HFFc6 (cell line): ENCODE results near the gene ATP2C2. TPM values are rescaled to one million over a fixed set of nuclear protein-coding genes. Genes with fewer than 3 reads are reported as not detected.

ENCODE experiments used
- DNase-seq: peaks from one replicate; pipeline ENCODE4 v3.0.0-alpha.2; 2018
- H3K27ac Mint-ChIP-seq: 2 replicates; pipeline ENCODE4 v1.8.0; 2020; ENCODE audit warnings: mild to moderate bottlenecking, mixed read lengths
- H3K27me3 Mint-ChIP-seq: 2 replicates; pipeline ENCODE4 v1.8.0; 2021; ENCODE audit warnings: mild to moderate bottlenecking, moderate library complexity, mixed read lengths; ENCODE audit not compliant: insufficient read depth
- H3K36me3 Mint-ChIP-seq: 2 replicates; pipeline ENCODE4 v1.8.0; 2021; ENCODE audit warnings: low read depth, mixed read lengths
- H3K4me1 Mint-ChIP-seq: 2 replicates; pipeline ENCODE4 v1.8.0; 2020; ENCODE audit warnings: low read depth, mixed read lengths
- H3K4me3 Mint-ChIP-seq: 2 replicates; pipeline ENCODE4 v1.8.0; 2020; ENCODE audit warnings: mild to moderate bottlenecking, moderate library complexity, mixed read lengths
- H3K9me3 Mint-ChIP-seq: 2 replicates; pipeline ENCODE4 v1.8.0; 2020; ENCODE audit warnings: mild to moderate bottlenecking, mixed read lengths
- total RNA-seq, 6 experiments: library from RNA; stranded (reverse); fragmentation: NEBNext Ultra II Directional; extraction: Animal tissue kit (Norgen Biotek cat#: 25700); gene quantifications; 2 replicates in 1 of 6; 3 replicates in 5 of 6; pipeline ENCODE4 v1.2.3, GENCODE V29; 2021
- TF ChIP-seq, protein P1 (sequence below): fragments of 200-600 bp; sonication (generic); IDR thresholded peaks from 2 replicates; pipeline ENCODE4 v1.5.0; 2021; ENCODE audit warnings: antibody characterized with exemption, mild to moderate bottlenecking

ATP2C2 gene
- total RNA-seq, 6 experiments from 2014 or later, result not detected

DNA sequence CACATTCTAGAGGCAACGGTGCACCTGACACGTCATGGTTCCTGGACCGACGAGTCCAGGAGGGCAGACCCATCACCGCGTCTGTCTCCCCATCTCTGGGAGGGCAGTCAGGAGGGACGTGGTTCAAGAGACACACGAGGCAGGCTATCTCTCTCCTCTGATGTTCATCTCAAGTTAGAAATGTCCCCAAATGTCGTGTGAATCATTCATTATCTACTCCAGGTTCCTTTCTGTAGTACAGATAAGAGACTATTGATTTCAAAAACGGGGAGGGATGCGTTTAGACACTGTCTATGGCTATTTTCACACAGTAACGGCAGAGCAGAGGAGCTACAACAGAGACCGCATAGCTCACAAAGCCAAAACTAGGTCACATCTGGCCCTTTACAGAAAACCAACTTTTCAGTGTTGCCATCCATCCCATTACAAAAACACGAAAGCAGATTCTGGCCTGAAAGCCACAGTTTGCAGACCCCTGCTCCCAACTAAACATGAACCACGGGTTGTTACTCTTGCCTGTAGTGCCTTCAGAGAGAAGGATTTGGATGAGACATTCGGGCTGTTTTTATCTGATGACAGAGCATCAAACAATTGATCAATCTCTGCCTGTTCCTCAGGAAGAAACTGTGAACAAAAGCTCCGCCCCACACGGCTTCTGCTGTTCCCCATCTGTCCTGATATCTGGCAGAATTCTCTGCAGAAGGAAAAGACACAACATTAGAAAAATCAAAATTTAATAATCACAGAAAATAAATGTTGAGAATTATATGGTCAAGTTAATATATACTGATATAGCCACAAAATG, 129.3 kb downstream of the ATP2C2 start:
- H3K4me1 Mint-ChIP-seq, result peaks cover 40% of the 10 kb centered on the region
- TF ChIP-seq, protein P1, sequence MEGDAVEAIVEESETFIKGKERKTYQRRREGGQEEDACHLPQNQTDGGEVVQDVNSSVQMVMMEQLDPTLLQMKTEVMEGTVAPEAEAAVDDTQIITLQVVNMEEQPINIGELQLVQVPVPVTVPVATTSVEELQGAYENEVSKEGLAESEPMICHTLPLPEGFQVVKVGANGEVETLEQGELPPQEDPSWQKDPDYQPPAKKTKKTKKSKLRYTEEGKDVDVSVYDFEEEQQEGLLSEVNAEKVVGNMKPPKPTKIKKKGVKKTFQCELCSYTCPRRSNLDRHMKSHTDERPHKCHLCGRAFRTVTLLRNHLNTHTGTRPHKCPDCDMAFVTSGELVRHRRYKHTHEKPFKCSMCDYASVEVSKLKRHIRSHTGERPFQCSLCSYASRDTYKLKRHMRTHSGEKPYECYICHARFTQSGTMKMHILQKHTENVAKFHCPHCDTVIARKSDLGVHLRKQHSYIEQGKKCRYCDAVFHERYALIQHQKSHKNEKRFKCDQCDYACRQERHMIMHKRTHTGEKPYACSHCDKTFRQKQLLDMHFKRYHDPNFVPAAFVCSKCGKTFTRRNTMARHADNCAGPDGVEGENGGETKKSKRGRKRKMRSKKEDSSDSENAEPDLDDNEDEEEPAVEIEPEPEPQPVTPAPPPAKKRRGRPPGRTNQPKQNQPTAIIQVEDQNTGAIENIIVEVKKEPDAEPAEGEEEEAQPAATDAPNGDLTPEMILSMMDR, result no peak
- H3K4me3 Mint-ChIP-seq, result no peak overlapping the region
- no peaks in the 10 kb centered on the region for H3K9me3 Mint-ChIP-seq
- no peak for DNase-seq
- no peak overlapping the region for H3K27ac Mint-ChIP-seq
- H3K27me3 Mint-ChIP-seq, result peaks cover 2% of the 10 kb centered on the region; the same call in 1 of the 2 replicates
- peaks cover 87% of the 10 kb centered on the region for H3K36me3 Mint-ChIP-seq

DNA sequence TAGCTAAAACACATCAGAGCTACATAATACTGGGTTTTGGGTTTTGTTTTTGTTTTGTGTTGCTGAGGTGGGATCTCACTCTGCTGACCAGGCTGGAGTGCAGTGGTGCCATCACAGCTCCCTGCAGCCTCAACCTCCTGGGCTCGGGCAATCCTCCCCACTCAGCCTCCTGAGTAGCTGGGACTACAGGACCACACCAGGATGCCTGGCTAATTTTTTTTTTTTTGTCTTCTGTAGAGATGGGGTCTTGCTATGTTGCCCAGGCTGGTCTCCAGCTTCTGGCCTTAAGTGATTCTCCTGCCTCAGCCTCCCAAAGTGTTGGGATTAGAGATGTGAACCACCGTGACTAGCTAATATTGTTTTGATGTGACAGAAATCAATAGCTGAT, 129.9 kb downstream of the ATP2C2 start:
- H3K4me3 Mint-ChIP-seq, result no peak overlapping the region
- DNase-seq, result no peak
- TF ChIP-seq, protein P1, result no peak
- H3K27me3 Mint-ChIP-seq, result peaks cover 3% of the 10 kb centered on the region; the same call in 1 of the 2 replicates
- H3K9me3 Mint-ChIP-seq, result no peaks in the 10 kb centered on the region
- H3K4me1 Mint-ChIP-seq, result peaks cover 46% of the 10 kb centered on the region
- H3K36me3 Mint-ChIP-seq, result peaks cover 85% of the 10 kb centered on the region
- H3K27ac Mint-ChIP-seq, result no peak overlapping the region

DNA sequence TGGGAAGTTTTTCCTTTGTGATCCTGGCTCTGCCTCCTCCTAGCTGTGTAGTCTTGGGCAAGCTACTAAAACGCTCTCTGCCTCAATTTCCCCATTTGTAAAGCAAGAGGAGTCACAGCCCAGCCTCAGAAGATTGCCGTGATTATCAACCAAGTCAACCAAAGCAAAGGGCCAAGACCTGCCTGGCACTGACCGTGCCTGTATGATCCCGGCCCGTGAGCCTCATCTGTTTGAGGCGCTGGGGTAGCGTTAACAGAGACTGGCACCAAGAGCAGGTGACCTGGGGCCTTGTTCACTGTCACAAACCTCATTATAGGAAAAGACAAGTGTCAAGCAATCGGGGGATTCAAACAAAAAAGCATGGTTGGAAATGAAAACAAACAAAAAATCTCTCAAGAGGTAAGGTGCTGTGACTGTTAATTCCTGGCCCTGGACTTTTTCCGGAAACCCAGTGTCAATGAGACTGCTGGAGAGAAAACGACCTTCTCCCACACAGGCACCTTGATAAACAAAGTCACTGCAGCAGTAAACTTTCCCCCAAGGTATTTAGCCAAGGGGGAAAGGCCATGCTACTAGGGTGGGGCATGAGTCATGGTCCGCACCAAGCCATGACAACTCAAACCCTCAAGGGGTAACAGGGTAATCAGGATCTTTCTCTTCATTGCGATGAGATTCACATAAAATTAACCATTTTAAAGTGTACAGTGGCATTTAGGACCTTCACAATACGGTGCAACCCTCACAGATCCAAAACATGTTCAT, 130.7 kb downstream of the ATP2C2 start:
- Mint-ChIP-seq H3K4me3 (peak overlapping the region; percentile 24; the same call in 1 of the 2 replicates), H3K9me3 (no peaks in the 10 kb centered on the region), H3K27ac (peak overlapping the region; percentile 58), H3K27me3 (peaks cover 3% of the 10 kb centered on the region; the same call in 1 of the 2 replicates), H3K36me3 (peaks cover 83% of the 10 kb centered on the region), H3K4me1 (peaks cover 54% of the 10 kb centered on the region)
- TF ChIP-seq, protein P1, result no peak
- DNase-seq, result no peak

DNA sequence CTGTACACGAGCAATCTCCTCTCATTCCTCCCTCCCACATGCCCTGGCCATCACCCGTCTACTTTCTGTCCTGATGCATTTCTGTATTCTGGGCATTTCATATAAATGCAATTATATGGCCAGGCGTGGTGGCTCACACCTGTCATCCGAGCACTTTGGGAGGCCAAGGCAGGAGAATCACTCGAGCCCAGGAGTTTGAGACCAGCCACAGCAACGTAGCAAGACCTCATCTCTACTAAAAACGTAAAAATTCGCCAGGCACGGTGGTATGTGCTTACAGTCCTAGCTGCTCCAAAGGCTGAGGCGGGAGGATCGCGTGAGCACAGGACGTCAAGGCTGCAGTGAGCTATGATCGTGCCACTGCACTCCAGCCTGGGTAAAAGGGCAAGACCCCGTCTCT, 131.3 kb downstream of the ATP2C2 start:
- Mint-ChIP-seq H3K36me3 (peaks cover 77% of the 10 kb centered on the region), H3K27ac (peak overlapping the region; percentile 58), H3K9me3 (no peaks in the 10 kb centered on the region), H3K27me3 (peaks cover 3% of the 10 kb centered on the region; the same call in 1 of the 2 replicates), H3K4me3 (peak overlapping the region; percentile 24; the same call in 1 of the 2 replicates), H3K4me1 (peaks cover 54% of the 10 kb centered on the region)
- TF ChIP-seq, protein P1, result no peak
- no peak for DNase-seq

DNA sequence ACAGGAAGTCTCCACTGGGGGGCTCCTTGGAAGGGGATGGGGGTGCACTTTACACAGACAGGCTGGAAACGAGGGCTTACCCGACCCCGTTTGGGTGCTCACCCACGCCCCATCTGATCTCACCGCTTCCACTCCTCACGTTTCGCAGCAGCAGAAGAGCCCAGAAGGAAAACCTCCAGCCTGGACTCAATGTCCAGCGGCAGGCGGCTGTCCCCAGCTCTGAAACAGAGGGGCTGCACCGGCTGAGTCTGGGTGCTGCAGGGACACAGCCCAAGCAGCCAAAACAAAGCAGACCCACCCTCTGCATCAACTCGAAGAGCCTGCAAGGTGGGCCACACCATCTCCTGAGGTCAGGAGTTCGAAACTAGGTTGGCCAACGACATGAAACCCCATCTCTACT, 132.2 kb downstream of the ATP2C2 start:
- peaks cover 62% of the 10 kb centered on the region for H3K4me1 Mint-ChIP-seq
- peak overlapping the region; percentile 94 for H3K27ac Mint-ChIP-seq
- DNase-seq, result no peak
- TF ChIP-seq, protein P1, result no peak
- H3K4me3 Mint-ChIP-seq, result peak overlapping the region; percentile 73; the same call in 1 of the 2 replicates
- peaks cover 71% of the 10 kb centered on the region for H3K36me3 Mint-ChIP-seq
- H3K27me3 Mint-ChIP-seq, result peaks cover 3% of the 10 kb centered on the region; the same call in 1 of the 2 replicates
- no peaks in the 10 kb centered on the region for H3K9me3 Mint-ChIP-seq
